WTC11 (cell line): Measurements from ENCODE around the gene GANAB.

ENCODE experiments used
- TF ChIP-seq, protein P1 (sequence below): sonication (generic); formaldehyde crosslinking; IDR thresholded peaks from 2 replicates; pipeline ENCODE4 v1.8.1; 2023; ENCODE audit warnings: mild to moderate bottlenecking, missing genetic modification reagents
- TF ChIP-seq, protein P2 (sequence below): fragments of 200-600 bp; IDR thresholded peaks from 2 replicates; pipeline ENCODE4 v1.8.0; 2022; ENCODE audit warnings: antibody characterized with exemption
- TF ChIP-seq, protein P3 (sequence below): sonication (generic); formaldehyde crosslinking; conservative IDR thresholded peaks from 2 replicates; pipeline ENCODE4 v1.8.1; 2022; ENCODE audit warnings: mild to moderate bottlenecking, missing genetic modification reagents
- TF ChIP-seq, protein P4 (sequence below): sonication (generic); formaldehyde crosslinking; IDR thresholded peaks from 2 replicates; pipeline ENCODE4 v1.8.0; 2022; ENCODE audit warnings: missing genetic modification reagents
- TF ChIP-seq, protein P5 (sequence below): sonication (generic); formaldehyde crosslinking; IDR thresholded peaks from 2 replicates; pipeline ENCODE4 v1.8.0; 2022; ENCODE audit warnings: mild to moderate bottlenecking, missing genetic modification reagents
- TF ChIP-seq, protein P6 (sequence below): sonication (generic); formaldehyde crosslinking; IDR thresholded peaks from 2 replicates; pipeline ENCODE4 v1.8.0; 2022; ENCODE audit warnings: mild to moderate bottlenecking, missing genetic modification reagents

DNA sequence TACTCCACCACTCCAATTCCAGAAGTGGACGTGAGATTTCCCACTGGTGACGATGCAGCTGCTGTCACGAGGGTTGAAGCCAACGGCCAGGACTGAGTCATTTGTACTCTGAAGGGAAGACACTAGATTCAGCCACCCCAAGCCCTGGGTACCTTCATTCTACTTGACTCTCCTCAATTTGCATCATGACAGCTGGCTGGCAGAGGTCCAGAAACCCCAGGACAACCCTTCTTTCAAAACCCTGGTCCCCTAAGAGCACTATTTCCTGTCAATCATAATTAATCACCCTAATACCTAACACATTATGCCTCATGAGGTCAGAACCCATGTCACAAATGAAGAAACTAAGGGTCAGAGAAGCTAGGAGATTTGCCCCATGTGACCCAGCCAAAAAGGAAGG, 38.7 kb downstream of the GANAB start:
- TF ChIP-seq, protein P1, sequence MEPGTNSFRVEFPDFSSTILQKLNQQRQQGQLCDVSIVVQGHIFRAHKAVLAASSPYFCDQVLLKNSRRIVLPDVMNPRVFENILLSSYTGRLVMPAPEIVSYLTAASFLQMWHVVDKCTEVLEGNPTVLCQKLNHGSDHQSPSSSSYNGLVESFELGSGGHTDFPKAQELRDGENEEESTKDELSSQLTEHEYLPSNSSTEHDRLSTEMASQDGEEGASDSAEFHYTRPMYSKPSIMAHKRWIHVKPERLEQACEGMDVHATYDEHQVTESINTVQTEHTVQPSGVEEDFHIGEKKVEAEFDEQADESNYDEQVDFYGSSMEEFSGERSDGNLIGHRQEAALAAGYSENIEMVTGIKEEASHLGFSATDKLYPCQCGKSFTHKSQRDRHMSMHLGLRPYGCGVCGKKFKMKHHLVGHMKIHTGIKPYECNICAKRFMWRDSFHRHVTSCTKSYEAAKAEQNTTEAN (CRISPR knock-in tag) = no peak
- TF ChIP-seq, protein P2, sequence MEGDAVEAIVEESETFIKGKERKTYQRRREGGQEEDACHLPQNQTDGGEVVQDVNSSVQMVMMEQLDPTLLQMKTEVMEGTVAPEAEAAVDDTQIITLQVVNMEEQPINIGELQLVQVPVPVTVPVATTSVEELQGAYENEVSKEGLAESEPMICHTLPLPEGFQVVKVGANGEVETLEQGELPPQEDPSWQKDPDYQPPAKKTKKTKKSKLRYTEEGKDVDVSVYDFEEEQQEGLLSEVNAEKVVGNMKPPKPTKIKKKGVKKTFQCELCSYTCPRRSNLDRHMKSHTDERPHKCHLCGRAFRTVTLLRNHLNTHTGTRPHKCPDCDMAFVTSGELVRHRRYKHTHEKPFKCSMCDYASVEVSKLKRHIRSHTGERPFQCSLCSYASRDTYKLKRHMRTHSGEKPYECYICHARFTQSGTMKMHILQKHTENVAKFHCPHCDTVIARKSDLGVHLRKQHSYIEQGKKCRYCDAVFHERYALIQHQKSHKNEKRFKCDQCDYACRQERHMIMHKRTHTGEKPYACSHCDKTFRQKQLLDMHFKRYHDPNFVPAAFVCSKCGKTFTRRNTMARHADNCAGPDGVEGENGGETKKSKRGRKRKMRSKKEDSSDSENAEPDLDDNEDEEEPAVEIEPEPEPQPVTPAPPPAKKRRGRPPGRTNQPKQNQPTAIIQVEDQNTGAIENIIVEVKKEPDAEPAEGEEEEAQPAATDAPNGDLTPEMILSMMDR = no peak
- TF ChIP-seq, protein P3, sequence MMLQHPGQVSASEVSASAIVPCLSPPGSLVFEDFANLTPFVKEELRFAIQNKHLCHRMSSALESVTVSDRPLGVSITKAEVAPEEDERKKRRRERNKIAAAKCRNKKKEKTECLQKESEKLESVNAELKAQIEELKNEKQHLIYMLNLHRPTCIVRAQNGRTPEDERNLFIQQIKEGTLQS (CRISPR knock-in tag) = no peak
- TF ChIP-seq, protein P4, sequence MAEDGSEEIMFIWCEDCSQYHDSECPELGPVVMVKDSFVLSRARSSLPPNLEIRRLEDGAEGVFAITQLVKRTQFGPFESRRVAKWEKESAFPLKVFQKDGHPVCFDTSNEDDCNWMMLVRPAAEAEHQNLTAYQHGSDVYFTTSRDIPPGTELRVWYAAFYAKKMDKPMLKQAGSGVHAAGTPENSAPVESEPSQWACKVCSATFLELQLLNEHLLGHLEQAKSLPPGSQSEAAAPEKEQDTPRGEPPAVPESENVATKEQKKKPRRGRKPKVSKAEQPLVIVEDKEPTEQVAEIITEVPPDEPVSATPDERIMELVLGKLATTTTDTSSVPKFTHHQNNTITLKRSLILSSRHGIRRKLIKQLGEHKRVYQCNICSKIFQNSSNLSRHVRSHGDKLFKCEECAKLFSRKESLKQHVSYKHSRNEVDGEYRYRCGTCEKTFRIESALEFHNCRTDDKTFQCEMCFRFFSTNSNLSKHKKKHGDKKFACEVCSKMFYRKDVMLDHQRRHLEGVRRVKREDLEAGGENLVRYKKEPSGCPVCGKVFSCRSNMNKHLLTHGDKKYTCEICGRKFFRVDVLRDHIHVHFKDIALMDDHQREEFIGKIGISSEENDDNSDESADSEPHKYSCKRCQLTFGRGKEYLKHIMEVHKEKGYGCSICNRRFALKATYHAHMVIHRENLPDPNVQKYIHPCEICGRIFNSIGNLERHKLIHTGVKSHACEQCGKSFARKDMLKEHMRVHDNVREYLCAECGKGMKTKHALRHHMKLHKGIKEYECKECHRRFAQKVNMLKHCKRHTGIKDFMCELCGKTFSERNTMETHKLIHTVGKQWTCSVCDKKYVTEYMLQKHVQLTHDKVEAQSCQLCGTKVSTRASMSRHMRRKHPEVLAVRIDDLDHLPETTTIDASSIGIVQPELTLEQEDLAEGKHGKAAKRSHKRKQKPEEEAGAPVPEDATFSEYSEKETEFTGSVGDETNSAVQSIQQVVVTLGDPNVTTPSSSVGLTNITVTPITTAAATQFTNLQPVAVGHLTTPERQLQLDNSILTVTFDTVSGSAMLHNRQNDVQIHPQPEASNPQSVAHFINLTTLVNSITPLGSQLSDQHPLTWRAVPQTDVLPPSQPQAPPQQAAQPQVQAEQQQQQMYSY (CRISPR knock-in tag) = no peak
- TF ChIP-seq, protein P5, sequence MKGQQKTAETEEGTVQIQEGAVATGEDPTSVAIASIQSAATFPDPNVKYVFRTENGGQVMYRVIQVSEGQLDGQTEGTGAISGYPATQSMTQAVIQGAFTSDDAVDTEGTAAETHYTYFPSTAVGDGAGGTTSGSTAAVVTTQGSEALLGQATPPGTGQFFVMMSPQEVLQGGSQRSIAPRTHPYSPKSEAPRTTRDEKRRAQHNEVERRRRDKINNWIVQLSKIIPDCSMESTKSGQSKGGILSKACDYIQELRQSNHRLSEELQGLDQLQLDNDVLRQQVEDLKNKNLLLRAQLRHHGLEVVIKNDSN = no peak
- TF ChIP-seq, protein P6, sequence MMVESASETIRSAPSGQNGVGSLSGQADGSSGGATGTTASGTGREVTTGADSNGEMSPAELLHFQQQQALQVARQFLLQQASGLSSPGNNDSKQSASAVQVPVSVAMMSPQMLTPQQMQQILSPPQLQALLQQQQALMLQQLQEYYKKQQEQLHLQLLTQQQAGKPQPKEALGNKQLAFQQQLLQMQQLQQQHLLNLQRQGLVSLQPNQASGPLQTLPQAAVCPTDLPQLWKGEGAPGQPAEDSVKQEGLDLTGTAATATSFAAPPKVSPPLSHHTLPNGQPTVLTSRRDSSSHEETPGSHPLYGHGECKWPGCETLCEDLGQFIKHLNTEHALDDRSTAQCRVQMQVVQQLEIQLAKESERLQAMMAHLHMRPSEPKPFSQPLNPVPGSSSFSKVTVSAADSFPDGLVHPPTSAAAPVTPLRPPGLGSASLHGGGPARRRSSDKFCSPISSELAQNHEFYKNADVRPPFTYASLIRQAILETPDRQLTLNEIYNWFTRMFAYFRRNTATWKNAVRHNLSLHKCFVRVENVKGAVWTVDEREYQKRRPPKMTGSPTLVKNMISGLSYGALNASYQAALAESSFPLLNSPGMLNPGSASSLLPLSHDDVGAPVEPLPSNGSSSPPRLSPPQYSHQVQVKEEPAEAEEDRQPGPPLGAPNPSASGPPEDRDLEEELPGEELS = no peak
